Activated T-cell treated with anti-CD3 and anti-CD28 coated beads for 4 hours (primary cell): ENCODE results near the gene TUBA1A.
"Not testable (repeated sequence)": the region's sequence is repeated elsewhere in the genome, so short reads cannot be mapped to it uniquely, and the experiment has no call there.

ENCODE experiments used
- DNase-seq: peaks from one replicate; pipeline ENCODE4 v3.0.0-alpha.2; 2020

TUBA1A gene

DNA sequence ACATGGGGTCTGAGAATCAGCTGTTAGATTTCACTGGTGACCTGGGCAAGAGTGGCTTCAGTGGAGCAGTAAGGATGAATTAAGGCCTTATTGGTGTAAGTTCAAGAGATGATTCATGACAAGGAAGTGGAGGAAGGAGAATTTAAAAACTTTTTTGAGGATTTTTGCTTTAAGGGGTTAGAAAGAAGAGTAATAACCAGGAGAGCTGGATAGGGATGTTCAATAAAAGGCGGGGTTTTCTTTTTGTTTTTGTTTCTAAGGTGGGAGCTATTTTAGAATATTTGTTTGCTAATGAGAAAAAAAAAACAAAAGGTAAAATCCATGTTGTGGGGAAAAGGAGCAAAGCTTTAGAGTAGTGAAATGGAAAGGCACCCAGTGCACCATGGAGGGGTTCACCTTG, 42.5 kb downstream of the TUBA1A start:
- no peak for DNase-seq

DNA sequence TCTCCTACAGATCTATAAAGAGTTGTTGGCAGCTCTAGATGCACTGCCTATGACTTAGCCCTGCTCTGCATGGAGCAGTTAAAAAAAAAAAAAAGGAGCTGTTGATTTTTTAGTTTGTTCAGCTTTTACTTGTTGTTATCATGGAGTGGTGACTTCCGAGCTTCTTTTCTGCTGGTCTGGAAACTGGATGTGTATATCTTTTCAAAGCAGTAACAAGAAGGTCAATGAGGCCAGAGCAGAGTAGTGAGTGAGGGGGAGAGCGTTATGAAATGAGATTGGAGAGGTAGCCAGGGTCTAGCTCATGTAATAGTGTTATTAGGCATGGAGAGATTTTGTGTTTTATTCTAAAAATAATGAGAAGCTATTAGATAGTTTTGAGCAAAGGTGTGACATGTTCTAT, 44.5 kb downstream of the TUBA1A start:
- no peak for DNase-seq

DNA sequence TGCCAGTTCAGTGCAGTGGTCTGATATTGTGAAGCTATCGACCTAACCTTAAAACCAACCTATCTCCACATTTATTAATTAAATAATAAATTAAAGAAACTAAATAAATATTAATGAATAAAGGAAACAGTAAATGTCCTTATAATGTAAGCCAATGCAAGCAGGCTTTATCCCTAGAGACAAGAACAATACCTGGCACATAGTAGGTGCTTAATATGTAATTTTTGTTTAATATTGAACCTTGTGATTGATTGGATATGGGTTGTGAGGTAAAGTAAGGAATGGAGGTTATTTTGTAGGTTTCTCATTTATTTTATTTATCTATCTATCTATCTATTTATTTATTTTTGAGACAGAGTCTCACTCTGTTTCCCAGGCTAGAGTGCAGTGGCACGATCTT, 49.9 kb downstream of the TUBA1A start:
- DNase-seq: no peak

DNA sequence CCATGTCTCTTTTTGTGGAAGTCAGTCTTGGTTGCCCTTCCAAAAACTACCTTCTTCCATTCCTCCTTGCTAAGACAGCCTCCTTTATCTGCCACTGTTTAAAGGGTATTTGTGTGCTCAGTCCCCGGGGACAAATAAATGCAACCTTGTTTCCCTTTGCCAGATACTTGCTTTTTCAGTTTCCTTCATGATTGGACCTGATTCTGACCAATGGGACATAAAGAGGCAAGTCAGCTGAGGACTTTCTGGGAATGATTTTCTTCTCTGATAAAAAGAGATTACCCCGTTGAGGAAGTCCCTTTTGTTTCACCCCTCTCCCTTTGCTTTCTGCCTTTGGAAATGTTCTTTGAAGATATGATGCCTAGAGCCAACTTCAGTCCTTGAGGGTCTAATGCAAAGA, 50.3 kb downstream of the TUBA1A start:
- DNase-seq: no peak

DNA sequence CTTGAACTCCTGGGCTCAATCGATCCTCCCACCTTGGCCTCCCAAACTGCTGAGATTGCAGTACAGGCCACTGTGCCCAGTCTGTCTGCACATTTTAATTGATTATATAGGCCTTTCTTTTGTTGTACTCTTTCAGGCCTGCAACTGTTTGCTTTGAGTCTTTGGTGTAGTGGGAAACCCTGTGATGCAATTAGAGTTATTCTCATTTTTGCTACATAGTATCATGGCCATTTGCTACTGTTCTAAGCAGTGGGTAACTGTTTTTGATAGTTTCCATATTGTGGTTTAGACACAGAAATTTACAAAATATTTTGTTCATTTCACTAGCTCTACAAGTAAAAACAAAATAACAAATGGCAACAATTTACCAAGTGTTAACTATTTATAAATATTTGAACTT, 51.4 kb downstream of the TUBA1A start:
- DNase-seq: no peak

DNA sequence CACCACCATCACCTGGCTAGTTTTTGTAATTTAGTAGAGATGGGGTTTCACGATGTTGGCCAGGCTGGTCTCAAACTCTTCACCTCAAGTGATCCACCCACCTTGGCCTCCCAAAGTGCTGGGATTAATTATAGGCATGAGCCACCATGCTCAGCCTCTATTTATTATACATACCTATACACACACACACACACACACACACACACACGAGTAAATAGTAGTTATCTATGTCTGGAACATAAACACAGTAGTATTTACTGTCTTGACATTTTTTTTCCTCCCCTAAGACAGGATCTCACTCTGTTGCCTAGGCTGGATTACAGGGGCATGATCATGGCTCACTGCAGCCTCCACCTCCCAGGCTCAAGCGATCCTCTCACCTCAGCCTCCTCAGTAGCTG, 51.9 kb downstream of the TUBA1A start:
- not testable (repeated sequence) for DNase-seq
